ENCODE measurements around the gene BORCS8.

The BORCS8 gene

DNA sequence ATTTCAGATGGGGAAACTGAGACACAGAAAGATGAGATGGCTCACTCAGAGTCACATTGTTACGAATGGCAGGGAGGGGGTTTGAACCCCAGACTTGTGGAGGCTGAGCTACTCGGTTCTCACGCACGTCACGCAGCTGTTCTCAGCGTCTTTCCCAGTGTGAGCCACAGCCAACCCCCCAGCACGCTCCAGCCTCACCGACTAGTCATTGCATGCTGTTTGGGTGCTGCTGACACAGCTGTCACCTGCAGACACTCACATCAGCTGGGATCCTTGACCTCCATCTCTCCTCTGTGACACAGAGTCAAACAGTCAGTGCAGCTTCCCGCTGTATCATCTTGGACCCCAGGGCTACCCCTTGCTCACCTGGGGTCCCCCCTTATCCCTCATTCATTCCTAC, 17.4 kb upstream of the BORCS8 start:
- no peak for DNase-seq (ENCODE audit: extremely low spot score)
- TF ChIP-seq, protein P1, sequence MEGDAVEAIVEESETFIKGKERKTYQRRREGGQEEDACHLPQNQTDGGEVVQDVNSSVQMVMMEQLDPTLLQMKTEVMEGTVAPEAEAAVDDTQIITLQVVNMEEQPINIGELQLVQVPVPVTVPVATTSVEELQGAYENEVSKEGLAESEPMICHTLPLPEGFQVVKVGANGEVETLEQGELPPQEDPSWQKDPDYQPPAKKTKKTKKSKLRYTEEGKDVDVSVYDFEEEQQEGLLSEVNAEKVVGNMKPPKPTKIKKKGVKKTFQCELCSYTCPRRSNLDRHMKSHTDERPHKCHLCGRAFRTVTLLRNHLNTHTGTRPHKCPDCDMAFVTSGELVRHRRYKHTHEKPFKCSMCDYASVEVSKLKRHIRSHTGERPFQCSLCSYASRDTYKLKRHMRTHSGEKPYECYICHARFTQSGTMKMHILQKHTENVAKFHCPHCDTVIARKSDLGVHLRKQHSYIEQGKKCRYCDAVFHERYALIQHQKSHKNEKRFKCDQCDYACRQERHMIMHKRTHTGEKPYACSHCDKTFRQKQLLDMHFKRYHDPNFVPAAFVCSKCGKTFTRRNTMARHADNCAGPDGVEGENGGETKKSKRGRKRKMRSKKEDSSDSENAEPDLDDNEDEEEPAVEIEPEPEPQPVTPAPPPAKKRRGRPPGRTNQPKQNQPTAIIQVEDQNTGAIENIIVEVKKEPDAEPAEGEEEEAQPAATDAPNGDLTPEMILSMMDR (IDR thresholded peaks at IDR 0.05; ENCODE audit: control extremely low read depth, extremely low read depth, low read depth, missing control alignments) = no peak
- POLR2A ChIA-PET = no interaction called here
- CTCF ChIA-PET = interaction anchor here (2.0 kb wide), 1 partner anchor 15 kb away, joined by 5 read pairs; no protein-coding TSS in a partner anchor

DNA sequence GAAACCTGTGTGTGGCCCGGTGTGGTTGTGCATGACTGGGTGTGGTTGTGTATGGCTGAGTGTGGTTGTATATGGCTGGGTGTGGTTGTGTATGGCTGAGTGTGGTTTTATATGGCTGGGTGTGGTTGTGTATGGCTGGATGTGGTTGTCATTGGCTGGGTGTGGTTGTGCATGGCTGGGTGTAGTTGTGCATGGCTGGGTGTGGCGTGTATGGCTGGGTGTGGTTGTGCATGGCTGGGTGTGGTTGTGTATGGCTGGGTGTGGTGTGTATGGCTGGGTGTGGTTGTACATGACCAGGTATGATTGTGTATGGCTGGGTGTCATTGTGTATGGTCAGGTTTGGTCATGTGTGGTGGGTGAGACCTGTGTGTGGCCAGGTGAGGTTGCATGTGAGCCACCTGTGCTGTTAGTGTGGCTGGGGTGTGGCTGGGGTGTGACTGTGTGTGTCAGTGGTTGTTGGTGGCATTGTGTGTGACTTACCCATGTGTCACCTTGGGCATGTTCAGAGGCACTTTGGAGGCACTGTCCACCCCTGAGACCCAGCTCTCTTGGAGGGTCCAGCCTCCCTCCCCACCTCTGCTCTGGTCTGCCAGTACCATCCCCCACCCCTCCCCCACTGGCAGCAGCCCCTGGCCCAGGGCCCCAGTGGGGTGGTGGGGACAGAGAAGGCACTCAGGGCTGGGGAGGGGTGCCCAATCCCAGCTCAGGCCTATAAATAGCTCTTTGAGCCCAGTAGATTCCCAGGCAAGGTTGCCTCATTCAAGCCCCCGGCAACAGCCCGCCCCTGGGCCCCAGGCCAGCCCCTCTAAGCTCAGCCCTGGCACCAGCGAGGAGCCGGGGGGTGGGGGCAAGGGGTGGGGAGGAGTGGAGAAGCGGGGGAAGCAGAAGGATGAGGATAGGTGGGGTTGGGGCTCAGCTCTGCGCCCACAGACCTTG, 16.0 kb upstream of the BORCS8 start:
- CTCF ChIA-PET = interaction anchor here (0.8 to 2.0 kb wide), 2 partner anchors 16 to 19 kb away, joined by 3 to 5 read pairs; no protein-coding TSS in a partner anchor
- POLR2A ChIA-PET = no interaction called here
- TF ChIP-seq, protein P1 (IDR thresholded peaks at IDR 0.05; ENCODE audit: control extremely low read depth, extremely low read depth, low read depth, missing control alignments) = no peak
- DNase-seq (ENCODE audit: extremely low spot score) = no peak

GRCh38 chr19:19206938-19207337, 15.0 kb upstream of the BORCS8 start:
- CTCF ChIA-PET = no interaction called here

DNA sequence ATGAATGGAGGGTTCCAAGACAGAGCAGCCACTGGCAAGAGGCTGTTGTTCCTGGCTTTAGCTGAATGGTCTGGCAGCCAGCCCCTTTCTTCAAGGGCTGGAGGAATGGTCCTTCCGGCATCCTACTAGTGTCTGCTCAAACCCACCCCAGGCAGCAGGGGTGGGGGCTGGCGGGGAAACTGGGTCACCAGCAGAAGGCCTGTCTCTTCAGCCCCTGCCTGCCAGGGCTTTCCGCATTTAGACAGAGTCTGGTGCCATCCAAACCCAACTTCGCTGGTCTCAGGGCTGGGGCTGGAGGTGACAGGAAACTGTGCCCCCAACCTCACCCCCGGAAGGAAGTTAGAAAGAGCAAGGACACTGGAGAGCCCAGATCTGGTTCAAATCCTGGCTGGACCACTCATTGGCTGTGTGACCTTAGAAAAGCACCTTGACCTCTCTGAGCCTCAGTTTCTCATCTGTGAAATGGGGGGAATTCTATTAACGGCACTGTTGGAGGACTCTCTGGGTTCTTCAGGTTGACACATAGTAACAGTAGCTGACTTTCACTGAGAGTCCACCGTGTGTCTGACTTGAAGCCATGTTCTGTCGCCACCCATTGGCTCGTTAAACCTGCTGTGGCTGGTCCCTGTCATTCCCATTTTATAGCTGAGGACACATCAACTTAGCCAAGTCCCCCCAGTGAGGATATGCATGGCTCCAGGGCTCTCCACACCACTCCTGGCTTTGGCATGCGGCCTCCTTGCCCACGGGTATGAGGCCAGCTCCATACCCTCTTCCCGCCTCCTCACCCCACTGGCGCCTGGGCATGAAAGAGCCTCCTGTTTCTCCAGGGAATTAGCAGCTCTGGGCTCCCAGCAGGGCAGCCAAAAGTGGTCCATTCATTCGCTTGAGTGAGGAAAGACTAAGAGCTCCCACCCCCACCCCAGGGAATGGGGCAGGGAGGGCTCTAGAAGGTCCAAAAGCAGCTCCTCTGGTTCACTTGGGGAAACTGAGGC, 13.8 kb upstream of the BORCS8 start:
- POLR2A ChIA-PET = interaction anchor here (0.6 kb wide), 1 partner anchor 415 kb away, joined by 7 read pairs; no protein-coding TSS in a partner anchor
- CTCF ChIA-PET = interaction anchor here (0.9 kb wide), 1 partner anchor 31 kb away, joined by 3 read pairs; no protein-coding TSS in a partner anchor
- TF ChIP-seq, protein P1 (IDR thresholded peaks at IDR 0.05; ENCODE audit: control extremely low read depth, extremely low read depth, low read depth, missing control alignments) = no peak

More at GRCh38 chr19:19206938-19207337, 15.0 kb upstream of the BORCS8 start:
- TF ChIP-seq, protein P1 (IDR thresholded peaks at IDR 0.05; ENCODE audit: control extremely low read depth, extremely low read depth, low read depth, missing control alignments) = no peak
- POLR2A ChIA-PET = no interaction called here
- DNase-seq (ENCODE audit: extremely low spot score) = no peak

DNA sequence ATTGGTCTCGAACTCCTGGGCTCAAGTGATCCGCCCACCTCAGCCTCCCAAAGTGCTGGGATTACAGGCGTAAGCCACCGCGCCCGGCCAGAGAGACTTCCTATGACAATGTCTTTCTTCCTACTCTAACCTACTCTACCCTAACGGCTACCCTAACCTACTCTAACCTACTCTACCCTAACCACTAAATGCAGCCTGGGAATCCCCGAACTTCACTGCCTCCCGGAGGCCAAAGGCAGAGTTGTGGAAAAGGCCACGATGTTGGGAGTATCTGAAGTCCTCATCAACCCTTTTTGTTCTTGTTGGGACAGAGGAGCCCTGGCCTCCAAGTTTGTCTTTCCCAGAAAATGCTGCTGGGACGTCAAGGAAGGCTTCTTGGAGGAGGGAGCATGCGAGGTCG, 12.2 kb upstream of the BORCS8 start:
- ChIA-PET CTCF (no interaction called here), POLR2A (no interaction called here)
- DNase-seq (ENCODE audit: extremely low spot score) = no peak
- TF ChIP-seq, protein P1 (IDR thresholded peaks at IDR 0.05; ENCODE audit: control extremely low read depth, extremely low read depth, low read depth, missing control alignments) = no peak

More for the DNA sequence above, 13.8 kb upstream of the BORCS8 start:
- no peak for DNase-seq (ENCODE audit: extremely low spot score)
